ENCODE data around the gene GMPS. TPM values are rescaled to one million over a fixed set of nuclear protein-coding genes. Genes with fewer than 3 reads are reported as not detected.

Gene GMPS
- 16.9 and 27.8 TPM in 2 replicates for total RNA-seq (ENCODE audit: low replicate concordance)

GRCh38 chr3:155870133-155870944 lies at the start of gene GMPS:
Gene GMPS (plus strand): TSS chr3:155870650. CDS start chr3:155870871, 221 bp downstream.

GRCh38 chr3:155854141-155854940 lies 16.1 kb upstream of the GMPS start, which contains the start of gene SLC33A1:
Gene SLC33A1 (minus strand): TSS chr3:155854427. CDS start chr3:155853997, 430 bp downstream.

Other genes starting within 250 kb of the GMPS start
- gene PLCH1, start 125.6 kb upstream of the GMPS start, total RNA-seq (ENCODE audit: low replicate concordance) = under 0.01 TPM in 1 of 2 replicates, not detected in the other
- 0.23 and 1.7 TPM in 2 replicates for gene C3orf33, start 64.4 kb upstream of the GMPS start, total RNA-seq (ENCODE audit: low replicate concordance)
- 24.9 and 25.3 TPM in 2 replicates for gene SLC33A1, start 16.2 kb upstream of the GMPS start, total RNA-seq (ENCODE audit: low replicate concordance)
- gene KCNAB1, start 249.9 kb downstream of the GMPS start, total RNA-seq (ENCODE audit: low replicate concordance) = 0.59 and 2.5 TPM in 2 replicates

Measured in smooth muscle cell of the coronary artery (primary cell).